A549 (cell line): ENCODE measurements around the gene RBM26.

Experiments used
- CEBPB ChIP-seq, 2 experiments: fragments of >200 bp in 1 of 2; sonication (Bioruptor Twin) in 1 of 2; formaldehyde crosslinking in 1 of 2; IDR thresholded peaks; 2 replicates each; pipeline ENCODE4 v1.6.1; 2012 to 2016
- TF ChIP-seq, protein P1 (sequence below): fragments of >200 bp; sonication (Bioruptor Twin); formaldehyde crosslinking; IDR thresholded peaks from 3 replicates; pipeline ENCODE4 v1.5.1; 2016

DNA sequence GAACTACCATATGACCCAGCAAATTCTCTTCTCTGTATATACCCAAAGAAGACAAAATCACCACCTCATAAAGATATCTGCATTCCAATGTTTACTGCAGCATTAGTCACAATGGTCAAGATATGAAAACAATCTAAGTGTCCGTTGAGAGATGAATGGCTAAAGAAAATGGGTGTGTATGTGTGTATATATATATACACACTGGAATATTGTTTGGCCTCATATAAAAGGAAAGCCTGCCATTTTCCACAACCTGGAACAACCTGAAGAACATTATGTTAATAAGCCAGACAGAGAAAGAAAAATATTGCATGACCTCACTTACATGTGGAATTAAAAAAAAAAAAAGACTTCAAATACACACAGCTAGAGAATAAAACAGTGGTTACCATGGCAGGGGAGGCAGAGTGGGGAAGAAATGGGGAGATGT, 29.5 kb upstream of the RBM26 start:
- no peak for TF ChIP-seq CEBPB (IDR thresholded peaks at IDR 0.05)
- TF ChIP-seq, protein P1, sequence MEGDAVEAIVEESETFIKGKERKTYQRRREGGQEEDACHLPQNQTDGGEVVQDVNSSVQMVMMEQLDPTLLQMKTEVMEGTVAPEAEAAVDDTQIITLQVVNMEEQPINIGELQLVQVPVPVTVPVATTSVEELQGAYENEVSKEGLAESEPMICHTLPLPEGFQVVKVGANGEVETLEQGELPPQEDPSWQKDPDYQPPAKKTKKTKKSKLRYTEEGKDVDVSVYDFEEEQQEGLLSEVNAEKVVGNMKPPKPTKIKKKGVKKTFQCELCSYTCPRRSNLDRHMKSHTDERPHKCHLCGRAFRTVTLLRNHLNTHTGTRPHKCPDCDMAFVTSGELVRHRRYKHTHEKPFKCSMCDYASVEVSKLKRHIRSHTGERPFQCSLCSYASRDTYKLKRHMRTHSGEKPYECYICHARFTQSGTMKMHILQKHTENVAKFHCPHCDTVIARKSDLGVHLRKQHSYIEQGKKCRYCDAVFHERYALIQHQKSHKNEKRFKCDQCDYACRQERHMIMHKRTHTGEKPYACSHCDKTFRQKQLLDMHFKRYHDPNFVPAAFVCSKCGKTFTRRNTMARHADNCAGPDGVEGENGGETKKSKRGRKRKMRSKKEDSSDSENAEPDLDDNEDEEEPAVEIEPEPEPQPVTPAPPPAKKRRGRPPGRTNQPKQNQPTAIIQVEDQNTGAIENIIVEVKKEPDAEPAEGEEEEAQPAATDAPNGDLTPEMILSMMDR = no peak
